Endodermal cell (in vitro differentiated cells): ENCODE measurements around the gene SLCO2A1. TPM values are rescaled to one million over a fixed set of nuclear protein-coding genes. Genes with fewer than 3 reads are reported as not detected.
A peak's percentile ranks its signal among the peaks of the same experiment; 100 is the strongest.

ENCODE experiments used
- DNase-seq: peaks from one replicate; pipeline ENCODE4 v3.0.0-alpha.2; 2017
- H3K27ac ChIP-seq: 2 replicates; pipeline ENCODE4 v1.5.1; 2013; ENCODE audit warnings: mild to moderate bottlenecking, low read depth, low read length, moderate library complexity
- H3K27me3 ChIP-seq: 2 replicates; pipeline ENCODE4 v1.6.1; 2013; ENCODE audit warnings: mild to moderate bottlenecking, low read length, moderate library complexity; ENCODE audit not compliant: insufficient read depth, control insufficient read depth, poor library complexity, severe bottlenecking
- H3K36me3 ChIP-seq: 2 replicates; pipeline ENCODE4 v1.7.0; 2013; ENCODE audit warnings: mild to moderate bottlenecking, low read length, moderate library complexity; ENCODE audit not compliant: control insufficient read depth, insufficient read depth
- H3K4me1 ChIP-seq: one replicate; pipeline ENCODE4 v1.7.0; 2013; ENCODE audit warnings: low read length; ENCODE audit not compliant: control insufficient read depth, insufficient read depth
- H3K4me3 ChIP-seq: 2 replicates; pipeline ENCODE4 v1.5.1; 2013; ENCODE audit warnings: mild to moderate bottlenecking, low read length, moderate library complexity
- H3K9ac ChIP-seq: 2 replicates; pipeline ENCODE4 v1.6.1; 2013; ENCODE audit warnings: mild to moderate bottlenecking, low read length, moderate library complexity; ENCODE audit not compliant: poor library complexity, severe bottlenecking; ENCODE audit errors: extremely low read depth
- H3K9me3 ChIP-seq: 2 replicates; pipeline ENCODE4 v1.6.1; 2013; ENCODE audit warnings: mild to moderate bottlenecking, low read length, moderate library complexity; ENCODE audit not compliant: control insufficient read depth
- H3K27ac Mint-ChIP-seq: 2 replicates; pipeline ENCODE4 v1.8.0; 2020; ENCODE audit warnings: mixed read lengths
- H3K27me3 Mint-ChIP-seq: 2 replicates; pipeline ENCODE4 v1.8.0; 2021; ENCODE audit warnings: mild to moderate bottlenecking, mixed read lengths; ENCODE audit not compliant: insufficient read depth
- H3K36me3 Mint-ChIP-seq: 2 replicates; pipeline ENCODE4 v1.8.0; 2020; ENCODE audit warnings: low read depth, mixed read lengths
- H3K4me1 Mint-ChIP-seq: 2 replicates; pipeline ENCODE4 v1.8.0; 2020; ENCODE audit warnings: mixed read lengths
- H3K4me3 Mint-ChIP-seq: 2 replicates; pipeline ENCODE4 v1.8.0; 2020; ENCODE audit warnings: mild to moderate bottlenecking, moderate library complexity, mixed read lengths
- H3K9me3 Mint-ChIP-seq: 2 replicates; pipeline ENCODE4 v1.8.0; 2020; ENCODE audit warnings: mild to moderate bottlenecking, mixed read lengths
- CTCF ChIP-seq: fragments of 200-600 bp; sonication (generic); conservative IDR thresholded peaks from 2 replicates; pipeline ENCODE4 v1.5.0; 2021; ENCODE audit warnings: antibody characterized with exemption, mild to moderate bottlenecking
- WGBS, 2 experiments: methylation state at CpG; one replicate each; pipeline versions ENCODE4 v1.1.5 to v1.1.7; 2013; ENCODE audit warnings: missing lambda C conversion rate in 2 of 2, mixed read lengths in 1 of 2; ENCODE audit not compliant: insufficient coverage in 1 of 2, insufficient read length in 1 of 2; 5-methylcytosine and 5-hydroxymethylcytosine counted together
- total RNA-seq, 2 donors: library from RNA; stranded (reverse); fragmentation: NEBNext Ultra II Directional in 1 of 2; extraction: Animal tissue kit (Norgen Biotek cat#: 25700) in 1 of 2; gene quantifications; 2 replicates in 1 of 2; 3 replicates in 1 of 2; pipeline ENCODE4 v1.2.1, GENCODE V29; 2021

Gene SLCO2A1
- total RNA-seq, 2 donors from 2014 or later = 126 to 134 TPM

- H3K36me3 Mint-ChIP-seq = no peaks in the 10 kb centered on the region
- no peak for TF ChIP-seq CTCF
- Histone ChIP-seq H3K9ac (no peak overlapping the region), H3K4me1 (peaks cover 8% of the 10 kb centered on the region), H3K9me3 (no peaks in the 10 kb centered on the region), H3K27ac (no peak overlapping the region), H3K27me3 (no peaks in the 10 kb centered on the region), H3K4me3 (no peak overlapping the region), H3K36me3 (no peaks in the 10 kb centered on the region)
- no peak overlapping the region for H3K27ac Mint-ChIP-seq
- WGBS, 2 experiments = 93 to 95% methylated on average over 5 to 7 of the region's 7 CpGs
- H3K27me3 Mint-ChIP-seq = peaks cover 4% of the 10 kb centered on the region
- no peaks in the 10 kb centered on the region for H3K9me3 Mint-ChIP-seq
- peaks cover 31% of the 10 kb centered on the region for H3K4me1 Mint-ChIP-seq
- peak; percentile 3 for DNase-seq
- no peak overlapping the region for H3K4me3 Mint-ChIP-seq
These were observed 25.9 kb upstream of the SLCO2A1 start for GRCh38 chr3:134055661-134056060.

- 88 to 91% methylated on average over 2 to 3 of the region's 3 CpGs for WGBS, 2 experiments
- peak; percentile 20 for DNase-seq
- no peaks in the 10 kb centered on the region for H3K9me3 ChIP-seq
- H3K36me3 ChIP-seq = no peaks in the 10 kb centered on the region
- no peak for TF ChIP-seq CTCF
- H3K27me3 Mint-ChIP-seq = peaks cover 3% of the 10 kb centered on the region
- H3K9ac ChIP-seq = no peak overlapping the region
- H3K27ac ChIP-seq = no peak overlapping the region
- peaks cover 24% of the 10 kb centered on the region for H3K4me1 Mint-ChIP-seq
- peaks cover 2% of the 10 kb centered on the region for H3K4me1 ChIP-seq
- no peak overlapping the region for H3K27ac Mint-ChIP-seq
- H3K27me3 ChIP-seq = no peaks in the 10 kb centered on the region
- H3K36me3 Mint-ChIP-seq = no peaks in the 10 kb centered on the region
- no peak overlapping the region for H3K4me3 Mint-ChIP-seq
- no peaks in the 10 kb centered on the region for H3K9me3 Mint-ChIP-seq
- no peak overlapping the region for H3K4me3 ChIP-seq
These were observed 25.2 kb upstream of the SLCO2A1 start for GRCh38 chr3:134054881-134055280.

GRCh38 chr3:134054231-134054630 is 24.5 kb upstream of the SLCO2A1 start:
- no peak overlapping the region for H3K4me3 Mint-ChIP-seq
- Histone ChIP-seq H3K9me3 (no peaks in the 10 kb centered on the region), H3K27ac (no peak overlapping the region), H3K36me3 (no peaks in the 10 kb centered on the region), H3K4me1 (no peaks in the 10 kb centered on the region), H3K9ac (no peak overlapping the region), H3K27me3 (no peaks in the 10 kb centered on the region), H3K4me3 (no peak overlapping the region)
- no peaks in the 10 kb centered on the region for H3K9me3 Mint-ChIP-seq
- TF ChIP-seq CTCF = no peak
- H3K36me3 Mint-ChIP-seq = no peaks in the 10 kb centered on the region
- peaks cover 19% of the 10 kb centered on the region for H3K4me1 Mint-ChIP-seq
- H3K27me3 Mint-ChIP-seq = peaks cover 5% of the 10 kb centered on the region
- WGBS, 2 experiments = 94 to 100% methylated on average over 3 to 5 of the region's 5 CpGs
- no peak overlapping the region for H3K27ac Mint-ChIP-seq
- peak; percentile 16 for DNase-seq
